AG10803 (cell line): ENCODE results near the gene HOXC12.

Experiments
- DNase-seq: peaks from one replicate; pipeline ENCODE4 v3.0.0; 2010; ENCODE audit warnings: low read depth
- H3K4me3 ChIP-seq: 2 replicates; pipeline ENCODE4 v1.5.1; 2011; ENCODE audit warnings: mild to moderate bottlenecking, low read length, control low read depth
- TF ChIP-seq, protein P1 (sequence below): conservative IDR thresholded peaks from 2 replicates; pipeline ENCODE4 v1.5.1; 2011; ENCODE audit warnings: mild to moderate bottlenecking, low read length, control low read depth, inconsistent platforms

Gene HOXC12, protein sequence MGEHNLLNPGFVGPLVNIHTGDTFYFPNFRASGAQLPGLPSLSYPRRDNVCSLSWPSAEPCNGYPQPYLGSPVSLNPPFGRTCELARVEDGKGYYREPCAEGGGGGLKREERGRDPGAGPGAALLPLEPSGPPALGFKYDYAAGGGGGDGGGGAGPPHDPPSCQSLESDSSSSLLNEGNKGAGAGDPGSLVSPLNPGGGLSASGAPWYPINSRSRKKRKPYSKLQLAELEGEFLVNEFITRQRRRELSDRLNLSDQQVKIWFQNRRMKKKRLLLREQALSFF

DNA sequence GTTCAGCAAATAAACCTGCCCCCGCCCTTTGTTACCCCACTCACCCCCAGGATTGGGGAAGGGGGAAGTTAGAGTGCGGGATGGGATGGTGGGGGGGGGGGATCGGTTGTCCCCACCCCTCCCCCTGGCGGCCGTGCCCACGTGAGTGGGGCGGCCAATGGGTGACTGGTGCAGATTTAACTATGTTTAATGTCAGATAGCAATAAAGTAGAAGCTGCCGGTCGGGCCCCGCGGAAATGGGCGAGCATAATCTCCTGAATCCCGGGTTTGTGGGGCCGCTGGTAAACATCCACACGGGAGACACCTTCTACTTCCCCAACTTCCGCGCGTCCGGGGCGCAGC lies at the start of gene HOXC12:
TSS of gene HOXC12 (plus strand) at position 210 of the 342 bp plus-strand sequence. CDS start at position 237, 27 bp downstream.
- TF ChIP-seq, protein P1, sequence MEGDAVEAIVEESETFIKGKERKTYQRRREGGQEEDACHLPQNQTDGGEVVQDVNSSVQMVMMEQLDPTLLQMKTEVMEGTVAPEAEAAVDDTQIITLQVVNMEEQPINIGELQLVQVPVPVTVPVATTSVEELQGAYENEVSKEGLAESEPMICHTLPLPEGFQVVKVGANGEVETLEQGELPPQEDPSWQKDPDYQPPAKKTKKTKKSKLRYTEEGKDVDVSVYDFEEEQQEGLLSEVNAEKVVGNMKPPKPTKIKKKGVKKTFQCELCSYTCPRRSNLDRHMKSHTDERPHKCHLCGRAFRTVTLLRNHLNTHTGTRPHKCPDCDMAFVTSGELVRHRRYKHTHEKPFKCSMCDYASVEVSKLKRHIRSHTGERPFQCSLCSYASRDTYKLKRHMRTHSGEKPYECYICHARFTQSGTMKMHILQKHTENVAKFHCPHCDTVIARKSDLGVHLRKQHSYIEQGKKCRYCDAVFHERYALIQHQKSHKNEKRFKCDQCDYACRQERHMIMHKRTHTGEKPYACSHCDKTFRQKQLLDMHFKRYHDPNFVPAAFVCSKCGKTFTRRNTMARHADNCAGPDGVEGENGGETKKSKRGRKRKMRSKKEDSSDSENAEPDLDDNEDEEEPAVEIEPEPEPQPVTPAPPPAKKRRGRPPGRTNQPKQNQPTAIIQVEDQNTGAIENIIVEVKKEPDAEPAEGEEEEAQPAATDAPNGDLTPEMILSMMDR = no peak
- no peak within 1 kb of the TSS for H3K4me3 ChIP-seq
- DNase-seq = no peak

DNA sequence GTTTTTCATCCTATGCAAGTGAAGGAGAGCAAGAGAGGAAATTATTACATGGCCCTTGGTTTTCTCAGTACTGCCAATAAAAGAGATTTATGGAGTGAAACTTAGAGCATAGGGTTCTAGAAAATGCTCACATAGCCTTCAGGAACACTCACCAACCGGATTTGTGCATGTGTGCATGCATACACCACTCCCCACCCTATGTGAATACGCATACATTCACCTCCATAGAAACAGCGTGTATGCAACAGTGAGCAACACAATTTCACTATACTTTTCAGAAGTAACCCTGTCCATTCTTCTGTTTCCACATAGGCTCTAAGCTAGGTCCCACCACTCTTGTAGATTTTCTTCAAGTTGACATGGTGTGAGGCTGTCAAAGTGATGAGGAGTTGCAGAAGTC lies 47.6 kb upstream of the HOXC12 start:
- no peak for DNase-seq
- TF ChIP-seq, protein P1 = no peak
- no peak overlapping the region for H3K4me3 ChIP-seq

DNA sequence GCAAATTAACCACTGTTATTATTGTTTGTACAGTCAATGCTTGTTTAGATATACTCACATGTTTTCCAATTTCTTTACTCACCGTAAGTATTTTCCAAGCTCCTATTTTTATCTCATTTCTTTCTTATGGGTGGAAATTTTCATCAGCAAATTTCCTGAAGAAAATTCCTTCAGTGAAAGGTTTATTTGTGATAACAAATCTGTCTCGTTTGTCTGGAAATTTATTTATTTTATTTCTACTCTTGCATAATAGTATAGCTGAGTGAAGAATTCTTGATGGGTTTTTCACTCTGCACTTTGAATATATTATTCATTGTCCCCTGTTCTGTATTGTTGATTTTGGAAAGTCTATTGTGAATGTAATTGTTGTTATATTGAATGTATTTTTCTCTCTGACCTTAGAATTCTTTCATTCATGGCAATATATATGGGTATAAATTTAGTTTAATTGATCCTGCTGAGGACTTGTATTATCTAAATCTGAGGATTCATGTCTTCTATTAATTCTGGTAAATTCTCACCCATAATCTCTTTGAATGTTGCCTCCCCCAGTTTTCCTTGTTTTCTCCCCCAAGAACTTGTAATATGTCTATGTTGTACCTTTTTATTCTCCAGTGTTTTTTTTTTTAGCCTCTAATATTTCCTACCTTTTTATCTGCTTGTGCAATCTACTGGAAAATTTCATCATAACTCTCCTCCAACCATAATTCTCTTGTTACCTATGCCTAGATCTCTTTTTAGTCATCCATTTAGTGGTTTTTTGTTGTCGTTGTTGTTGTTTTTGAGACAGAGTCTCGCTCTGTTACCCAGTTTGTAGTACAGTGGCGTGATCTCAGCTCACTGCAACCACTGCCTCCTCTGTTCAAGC lies 37.7 kb upstream of the HOXC12 start:
- H3K4me3 ChIP-seq = no peak overlapping the region
- TF ChIP-seq, protein P1 = no peak
- no peak for DNase-seq

DNA sequence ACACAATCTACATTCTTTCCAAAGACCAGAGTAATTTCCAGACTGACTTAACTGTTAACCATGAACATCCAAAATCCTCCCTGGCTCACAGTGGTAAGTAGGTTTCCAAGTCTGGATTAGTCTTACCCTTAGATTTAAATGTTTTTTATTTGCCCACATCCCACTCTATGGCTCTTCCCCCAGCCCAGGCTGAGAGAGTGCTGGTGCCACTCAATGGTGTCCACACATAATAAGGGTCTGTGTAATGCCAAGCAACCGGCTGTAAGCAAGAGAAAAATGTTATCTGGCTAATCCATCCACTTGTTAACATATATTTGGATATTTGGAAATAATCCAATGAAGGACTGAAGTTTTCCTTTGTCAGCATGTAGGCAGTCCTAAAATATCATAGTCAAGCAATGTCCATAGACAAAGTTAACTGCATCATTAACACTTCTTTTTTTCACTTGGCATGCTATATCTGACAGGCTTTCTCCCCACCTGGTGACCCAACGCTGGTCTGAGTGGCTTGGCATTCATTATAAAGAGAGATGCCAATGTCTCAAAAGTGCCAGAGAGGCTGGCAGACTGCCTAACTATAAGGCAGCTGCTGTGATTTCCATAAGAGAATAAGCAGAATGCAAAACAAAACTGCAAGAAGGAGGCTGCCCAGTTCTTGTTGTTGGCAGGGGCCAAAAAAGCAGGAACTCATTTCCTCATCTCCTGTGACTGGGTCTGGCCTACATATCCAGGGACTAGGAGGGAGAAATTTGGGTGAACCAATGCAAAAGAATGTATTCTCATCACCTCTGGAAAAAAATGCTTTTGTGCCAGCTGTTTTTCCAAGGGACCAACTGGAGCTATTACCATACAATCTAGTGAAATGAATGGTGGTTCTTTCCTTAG lies 29.9 kb upstream of the HOXC12 start:
- no peak overlapping the region for H3K4me3 ChIP-seq
- no peak for DNase-seq
- TF ChIP-seq, protein P1 = no peak

DNA sequence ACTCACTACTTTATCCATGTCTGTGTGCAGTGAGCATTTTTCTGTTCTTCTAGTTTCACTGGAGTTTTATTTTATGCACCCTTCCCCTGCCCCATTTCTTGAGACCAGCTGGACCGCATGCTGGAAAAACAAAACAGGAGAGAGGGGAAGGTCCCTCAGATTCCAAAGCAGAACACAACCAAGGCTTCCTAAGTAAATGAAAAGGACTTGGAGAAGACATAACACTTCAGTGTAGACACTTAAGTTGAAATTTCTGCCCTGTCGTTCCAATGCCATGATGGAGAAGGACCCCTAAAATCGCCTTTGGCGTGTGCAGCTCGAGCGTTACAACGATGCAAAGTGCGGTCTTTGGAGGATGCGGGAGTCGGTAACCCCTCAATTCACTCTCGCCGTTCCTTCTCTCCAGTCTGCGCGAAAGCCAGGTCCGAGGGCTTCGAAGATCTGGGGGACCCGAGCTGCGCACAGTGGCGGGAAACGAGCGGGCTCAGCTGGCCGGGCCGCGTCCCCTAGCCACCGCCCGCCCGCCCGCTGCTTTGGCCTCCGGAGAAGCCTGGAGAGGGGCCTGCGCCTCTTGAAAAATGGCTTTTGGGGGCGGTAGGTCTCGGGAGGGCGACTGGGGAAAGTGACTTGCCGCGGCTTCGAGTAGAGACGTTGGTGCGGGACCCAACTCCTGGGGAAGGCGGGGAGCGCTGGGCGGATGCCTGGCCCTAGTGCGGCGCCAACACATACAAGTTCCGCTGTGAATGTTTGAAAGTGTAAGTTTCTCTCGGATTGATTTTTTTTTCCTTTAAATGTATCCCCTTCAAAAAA lies 27.3 kb upstream of the HOXC12 start:
- no peak for DNase-seq
- no peak overlapping the region for H3K4me3 ChIP-seq
- TF ChIP-seq, protein P1 = no peak

DNA sequence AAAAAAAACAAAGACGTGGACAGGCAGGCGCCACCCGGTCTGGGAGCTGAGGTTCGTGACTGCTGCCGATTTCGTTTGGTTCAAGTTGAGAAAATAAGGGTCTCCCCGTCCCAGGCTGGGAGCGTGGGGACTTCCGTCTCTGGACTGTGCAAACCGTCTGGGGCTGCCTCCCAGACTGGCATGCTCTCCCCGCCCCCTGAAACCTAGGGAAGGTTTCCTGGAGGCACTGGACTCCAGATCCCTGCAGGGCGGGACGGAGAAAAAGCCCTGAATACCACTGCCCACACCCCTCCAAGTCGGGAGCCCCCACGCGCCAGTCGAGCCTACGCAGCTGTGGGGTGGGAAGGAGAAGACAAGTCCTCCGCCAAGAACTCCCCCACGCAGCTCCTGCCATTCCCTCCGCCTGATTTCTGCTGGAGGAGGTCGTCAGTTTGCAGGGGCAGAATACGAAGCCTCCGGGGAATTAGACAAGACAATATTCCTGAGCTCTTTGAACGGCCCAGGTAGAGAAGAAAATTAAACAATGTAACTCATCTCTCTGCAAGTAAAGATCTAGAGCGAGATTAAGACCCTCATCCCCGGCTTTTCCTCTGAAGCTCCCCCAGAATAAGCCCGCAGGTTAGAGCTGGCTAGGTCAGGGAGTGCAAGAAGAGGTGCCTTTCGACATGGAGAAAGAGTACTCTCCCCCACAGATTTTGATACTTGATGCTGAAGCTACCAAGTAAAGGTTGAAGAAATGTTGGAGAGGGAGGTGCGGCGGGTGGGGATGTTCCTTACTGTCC lies 26.5 kb upstream of the HOXC12 start:
- DNase-seq = no peak
- TF ChIP-seq, protein P1 = no peak
- no peak overlapping the region for H3K4me3 ChIP-seq
